GM12878 (cell line): Measurements from ENCODE around the gene PHC1. TPM values are rescaled to one million over a fixed set of nuclear protein-coding genes. Genes with fewer than 3 reads are reported as not detected.

Experiments
- ATAC-seq: fragments of 200-7000 bp; cut with Tn5 transposase; 3 replicates; pipeline ENCODE4 v1.9.1; 2020; ENCODE audit warnings: mild to moderate bottlenecking, moderate library complexity
- BruUV-seq: library from RNA; stranded (reverse); fragments of 400-500 nt; replicated peaks from 2 replicates; lab custom pipeline; 2021; lab: Mats Ljungman, UMichigan
- CTCF ChIA-PET: fragments of 300-600 bp; sonication (Branson Sonifier 250); formaldehyde crosslinking; extraction: SDS; loops from one replicate; lab custom pipeline; 2021; ENCODE audit warnings: inconsistent platforms; lab: Yijun Ruan, JAX
- POLR2A ChIA-PET: fragments of 350-600 bp; formaldehyde crosslinking; extraction: SDS; loops from one replicate; lab custom pipeline; 2021; ENCODE audit warnings: inconsistent platforms; lab: Charles Lee
- RAD21 ChIA-PET: fragments of 300-600 bp; sonication (Branson Sonifier 250); formaldehyde crosslinking; loops from one replicate; lab custom pipeline; 2023; ENCODE audit warnings: antibody characterized with exemption; ENCODE audit not compliant: unreplicated experiment; lab: Charles Lee
- SMC1A ChIA-PET: fragments of 300-600 bp; sonication (Branson Sonifier 250); formaldehyde crosslinking; loops from one replicate; lab custom pipeline; 2023; ENCODE audit not compliant: unreplicated experiment, uncharacterized antibody; lab: Charles Lee
- DNase-seq: peaks from one replicate; pipeline ENCODE4 v3.0.0-alpha.2; 2011; ENCODE audit warnings: low read depth, low spot score
- FAIRE-seq: peaks from 3 replicates; lab custom pipeline; 2011; peaks lifted over from hg19 to GRCh38; lab: Jason Lieb, UNC
- H2AFZ ChIP-seq: 2 replicates; pipeline ENCODE4 v1.6.0; 2011; ENCODE audit warnings: low read depth, low read length, control low read depth; ENCODE audit not compliant: control insufficient read depth
- H3K27ac ChIP-seq: 2 replicates; pipeline ENCODE4 v1.5.1; 2011; ENCODE audit warnings: control low read depth; ENCODE audit not compliant: control insufficient read depth, insufficient read depth
- H3K27me3 ChIP-seq, 2 experiments: replicated peaks in 1 of 2; 2 replicates each; pipeline versions ENCODE4 v1.6.0 to v1.6.1; 2011; ENCODE audit warnings: low read length in 1 of 2; ENCODE audit not compliant: control insufficient read depth in 2 of 2, insufficient read depth in 2 of 2
- H3K36me3 ChIP-seq, 2 experiments: 2 replicates each; pipeline ENCODE4 v1.5.1; 2011; ENCODE audit warnings: low read length in 1 of 2; ENCODE audit not compliant: control insufficient read depth in 2 of 2, insufficient read depth in 2 of 2
- H3K4me1 ChIP-seq: 2 replicates; pipeline ENCODE4 v1.6.1; 2011; ENCODE audit warnings: mild to moderate bottlenecking, low read length, moderate library complexity, mixed read lengths; ENCODE audit not compliant: control insufficient read depth, insufficient read depth
- H3K4me2 ChIP-seq: 2 replicates; pipeline ENCODE4 v1.6.0; 2011; ENCODE audit warnings: control low read depth; ENCODE audit not compliant: control insufficient read depth, insufficient read depth
- H3K4me3 ChIP-seq: fragments of 200-600 bp; sonication (generic); 2 replicates; pipeline ENCODE4 v1.5.1; 2016
- H3K79me2 ChIP-seq: 2 replicates; pipeline ENCODE4 v1.6.0; 2011; ENCODE audit warnings: low read length; ENCODE audit not compliant: control insufficient read depth, insufficient read depth
- H3K9ac ChIP-seq: 2 replicates; pipeline ENCODE4 v1.8.0; 2011; ENCODE audit warnings: low read length, control low read depth, mixed read lengths; ENCODE audit not compliant: control insufficient read depth, insufficient read depth
- H3K9me3 ChIP-seq: replicated peaks from 3 replicates; pipeline ENCODE4 v1.5.1; 2011; ENCODE audit warnings: mild to moderate bottlenecking, low read length; ENCODE audit not compliant: control insufficient read depth, insufficient read depth
- H4K20me1 ChIP-seq: 2 replicates; pipeline ENCODE4 v1.6.0; 2011; ENCODE audit not compliant: control insufficient read depth, insufficient read depth
- JUND ChIP-seq: IDR thresholded peaks from 2 replicates; pipeline ENCODE4 v1.6.1; 2012; ENCODE audit warnings: low read depth, mild to moderate bottlenecking, low read length, improper control_type of control experiment, moderate library complexity
- KLF5 ChIP-seq: fragments of 450-650 bp; IDR thresholded peaks from 2 replicates; pipeline ENCODE4 v1.6.1; 2014; ENCODE audit warnings: mild to moderate bottlenecking; ENCODE audit not compliant: partially characterized antibody
- MTA3 ChIP-seq: IDR thresholded peaks from 2 replicates; pipeline ENCODE4 v1.6.1; 2012; ENCODE audit warnings: low read length, inconsistent platforms, borderline replicate concordance
- POU2F2 ChIP-seq: IDR thresholded peaks from 3 replicates; pipeline ENCODE4 v1.6.1; 2011; ENCODE audit warnings: low read depth, mild to moderate bottlenecking, low read length, borderline replicate concordance
- SUZ12 ChIP-seq: fragments of 200-600 bp; sonication (generic); IDR thresholded peaks from one replicate; pipeline ENCODE4 v1.6.1; 2018; ENCODE audit warnings: antibody characterized with exemption, mild to moderate bottlenecking; ENCODE audit not compliant: unreplicated experiment
- TAF1 ChIP-seq: IDR thresholded peaks from 2 replicates; pipeline ENCODE4 v1.6.1; 2011; ENCODE audit warnings: mild to moderate bottlenecking, low read depth, low read length, borderline replicate concordance
- TARDBP ChIP-seq: IDR thresholded peaks from 2 replicates; pipeline ENCODE4 v1.6.1; 2016; ENCODE audit warnings: borderline replicate concordance
- TBL1XR1 ChIP-seq: IDR thresholded peaks from 2 replicates; pipeline ENCODE4 v1.6.1; 2012; ENCODE audit warnings: low read depth, low read length, improper control_type of control experiment
- WRNIP1 ChIP-seq: IDR thresholded peaks from 2 replicates; pipeline ENCODE4 v1.6.1; 2011; ENCODE audit warnings: low read depth, low read length, improper control_type of control experiment, borderline replicate concordance
- in situ Hi-C: fragments of 300-500 bp; cut with MboI; formaldehyde crosslinking; loops from 9 replicates; pipeline ENCODE4 v1.14.3; 2018; ENCODE audit warnings: mixed read lengths
- intact Hi-C: fragments of 100-400 bp; cut with micrococcal nuclease; formaldehyde crosslinking; loops from one replicate; pipeline ENCODE4 v1.14.2; 2022; ENCODE audit not compliant: unreplicated experiment
- polyA plus RNA-seq, 11 experiments: library from polyadenylated mRNA; depleted of rRNA in 4 of 11; unstranded in 6 of 11; stranded (reverse) in 5 of 11; fragments of >200 nt; fragmentation: Nextera tagmentation in 4 of 11; fragmentation: Illumina TruSeq in 1 of 11; extraction: Ambion mirVana in 4 of 11; extraction: Trizol in 1 of 11; gene quantifications; 1 replicate in 1 of 11; 2 replicates in 10 of 11; pipeline versions ENCODE4 v1.2.1 to v1.2.3, GENCODE V29; 2011 to 2016; ENCODE audit warnings: inconsistent platforms in 2 of 11, missing spikeins in 2 of 11, low read depth in 1 of 11
- total RNA-seq, 4 experiments: library from RNA; depleted of rRNA in 3 of 4; stranded (reverse); fragments of >200 nt in 3 of 4; fragmentation: Illumina TruSeq in 1 of 4; extraction: Trizol in 1 of 4; gene quantifications; 2 replicates each; pipeline versions ENCODE4 v1.2.1 to v1.2.3, GENCODE V29; 2013 to 2021

Gene PHC1
- total and polyA plus RNA-seq, 10 of the 15 experiments (the other 5 are each of a cell fraction or from before 2014, with no cell fraction given): 0.50 to 16.3 (median 2.1) TPM

- ATAC-seq (no peak), DNase-seq (no peak), FAIRE-seq (no peak)
- no peaks in the 10 kb centered on the region for H3K36me3 ChIP-seq
- H4K20me1 ChIP-seq: no peaks in the 10 kb centered on the region
- RAD21 ChIA-PET: interaction anchor here (1.0 kb wide), 1 partner anchor 350 kb away, joined by 4 read pairs; no protein-coding TSS in a partner anchor
- TF ChIP-seq MTA3 (no peak), TARDBP (no peak), SUZ12 (no peak), KLF5 (no peak), POU2F2 (no peak), JUND (no peak), TAF1 (no peak), WRNIP1 (no peak), TBL1XR1 (no peak)
- intact Hi-C loops (loop anchor here (5.0 kb wide), 1 partner anchor 287 kb away; no protein-coding TSS in a partner anchor), in situ Hi-C loops (loop anchor here (10.0 to 25.0 kb wide), 2 partner anchors 210 to 357 kb away; partner anchors contain the start of gene CLEC4E)
- no peaks in the 10 kb centered on the region for H3K79me2 ChIP-seq
- H2AFZ ChIP-seq: no peak overlapping the region
- no peak overlapping the region for H3K9ac ChIP-seq
- H3K9me3 ChIP-seq: no peaks in the 10 kb centered on the region
- no peak overlapping the region for H3K4me3 ChIP-seq
- H3K4me1 ChIP-seq: no peaks in the 10 kb centered on the region; the same call in 1 of the 2 replicates
- H3K27me3 ChIP-seq: no peaks in the 10 kb centered on the region; a peak in 1 of 4 replicates
- SMC1A ChIA-PET: interaction anchor here (0.8 to 1.0 kb wide), 2 partner anchors 26 to 350 kb away, joined by 3 to 4 read pairs; no protein-coding TSS in a partner anchor
- no peak overlapping the region for H3K4me2 ChIP-seq
- BruUV-seq: no TSS peak
- no peak overlapping the region for H3K27ac ChIP-seq
- CTCF ChIA-PET: interaction anchor here (0.7 to 1.7 kb wide), 6 partner anchors 8 to 237 kb away, joined by 3 to 5 read pairs (median 4); no protein-coding TSS in a partner anchor
- POLR2A ChIA-PET: no interaction called here
Measured at GRCh38 chr12:8894378-8894777, 19.9 kb upstream of the PHC1 start.
